GM13976 (cell line): ENCODE measurements around the gene DYNLT2.

ENCODE experiments used
- DNase-seq: peaks from one replicate; pipeline ENCODE4 v3.0.0; 2012; ENCODE audit warnings: low spot score
- in situ Hi-C: fragments of 300-500 bp; cut with MboI; formaldehyde crosslinking; loops from one replicate; pipeline ENCODE4 v1.12.0; 2022; ENCODE audit warnings: low sequenced_read_pairs, mixed read lengths, inconsistent platforms; ENCODE audit not compliant: unreplicated experiment
- TF ChIP-seq, protein P1 (sequence below): IDR thresholded peaks from 2 replicates; pipeline ENCODE4 v1.5.1; 2012; ENCODE audit warnings: borderline replicate concordance, mild to moderate bottlenecking; ENCODE audit not compliant: insufficient read depth; ENCODE audit errors: extremely low read depth, missing control alignments, control extremely low read depth

The DYNLT2 gene

GRCh38 chr6:169714595-169714994 lies 36.8 kb downstream of the DYNLT2 start:
- TF ChIP-seq, protein P1, sequence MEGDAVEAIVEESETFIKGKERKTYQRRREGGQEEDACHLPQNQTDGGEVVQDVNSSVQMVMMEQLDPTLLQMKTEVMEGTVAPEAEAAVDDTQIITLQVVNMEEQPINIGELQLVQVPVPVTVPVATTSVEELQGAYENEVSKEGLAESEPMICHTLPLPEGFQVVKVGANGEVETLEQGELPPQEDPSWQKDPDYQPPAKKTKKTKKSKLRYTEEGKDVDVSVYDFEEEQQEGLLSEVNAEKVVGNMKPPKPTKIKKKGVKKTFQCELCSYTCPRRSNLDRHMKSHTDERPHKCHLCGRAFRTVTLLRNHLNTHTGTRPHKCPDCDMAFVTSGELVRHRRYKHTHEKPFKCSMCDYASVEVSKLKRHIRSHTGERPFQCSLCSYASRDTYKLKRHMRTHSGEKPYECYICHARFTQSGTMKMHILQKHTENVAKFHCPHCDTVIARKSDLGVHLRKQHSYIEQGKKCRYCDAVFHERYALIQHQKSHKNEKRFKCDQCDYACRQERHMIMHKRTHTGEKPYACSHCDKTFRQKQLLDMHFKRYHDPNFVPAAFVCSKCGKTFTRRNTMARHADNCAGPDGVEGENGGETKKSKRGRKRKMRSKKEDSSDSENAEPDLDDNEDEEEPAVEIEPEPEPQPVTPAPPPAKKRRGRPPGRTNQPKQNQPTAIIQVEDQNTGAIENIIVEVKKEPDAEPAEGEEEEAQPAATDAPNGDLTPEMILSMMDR = no peak
- no peak for DNase-seq
- in situ Hi-C loops = no loop called here

GRCh38 chr6:169714178-169714577 lies 37.2 kb downstream of the DYNLT2 start:
- in situ Hi-C loops = no loop called here
- no peak for DNase-seq
- TF ChIP-seq, protein P1 = no peak

GRCh38 chr6:169710009-169710408 lies 41.4 kb downstream of the DYNLT2 start:
- TF ChIP-seq, protein P1 = no peak
- in situ Hi-C loops = no loop called here
- DNase-seq = no peak

DNA sequence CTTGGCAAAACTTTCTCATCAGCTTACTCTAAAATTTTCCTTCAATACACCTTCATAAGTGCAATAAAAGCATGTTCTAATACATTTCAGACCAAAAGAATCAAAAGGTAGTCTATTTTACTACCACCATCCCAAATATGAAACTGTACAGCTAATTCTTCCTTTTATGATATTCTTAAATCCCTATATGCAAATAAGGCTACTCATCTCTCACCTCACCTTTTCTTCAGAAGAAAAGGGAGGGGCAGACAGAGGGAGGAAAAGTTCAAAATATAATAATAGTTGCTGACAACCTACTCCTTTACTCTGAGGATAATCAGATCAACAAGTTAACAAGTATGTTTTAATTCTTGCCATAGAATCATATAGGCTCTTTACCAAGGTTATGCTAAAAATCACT lies 42.1 kb downstream of the DYNLT2 start:
- DNase-seq = no peak
- in situ Hi-C loops = no loop called here
- TF ChIP-seq, protein P1 = no peak

DNA sequence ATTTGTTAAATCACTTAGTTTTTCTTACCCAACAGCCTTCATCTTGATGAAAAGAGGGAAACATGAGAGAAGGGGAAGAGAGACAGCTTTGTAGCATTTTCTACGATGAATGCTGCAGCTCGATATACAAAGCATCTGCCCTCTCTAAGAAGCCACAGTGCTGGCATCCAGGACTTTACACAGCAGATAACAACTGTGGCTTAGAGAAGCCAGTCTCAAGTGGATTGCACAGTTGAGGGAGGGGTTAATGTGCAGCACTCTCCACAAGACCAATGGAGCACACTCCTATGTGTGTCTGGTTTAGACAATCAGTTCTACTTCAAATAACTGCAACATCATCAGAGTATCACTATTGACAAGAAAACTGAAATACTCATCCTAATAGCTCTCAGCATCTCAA lies 43.6 kb downstream of the DYNLT2 start:
- TF ChIP-seq, protein P1 = no peak
- in situ Hi-C loops = no loop called here
- DNase-seq = no peak

DNA sequence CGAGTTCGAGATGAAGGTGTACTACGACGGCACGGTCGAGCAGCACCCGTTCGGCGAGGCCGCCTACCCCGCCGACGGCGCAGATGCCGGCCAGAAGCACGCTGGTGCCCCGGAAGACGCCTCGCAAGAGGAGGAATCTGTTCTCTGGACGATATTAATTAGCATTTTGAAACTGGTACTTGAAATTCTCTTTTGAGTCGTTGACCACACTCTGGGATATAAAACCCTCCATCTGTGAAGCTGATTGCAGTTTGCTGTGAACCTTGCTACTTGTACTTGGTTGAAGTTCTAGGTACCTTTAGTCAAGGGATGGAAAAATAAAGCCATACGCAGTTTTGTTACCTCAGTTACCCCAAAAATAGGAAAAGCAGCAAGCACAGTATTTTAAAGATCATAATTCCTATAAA lies 48.5 kb downstream of the DYNLT2 start:
- in situ Hi-C loops = no loop called here
- DNase-seq = no peak
- TF ChIP-seq, protein P1 = no peak

DNA sequence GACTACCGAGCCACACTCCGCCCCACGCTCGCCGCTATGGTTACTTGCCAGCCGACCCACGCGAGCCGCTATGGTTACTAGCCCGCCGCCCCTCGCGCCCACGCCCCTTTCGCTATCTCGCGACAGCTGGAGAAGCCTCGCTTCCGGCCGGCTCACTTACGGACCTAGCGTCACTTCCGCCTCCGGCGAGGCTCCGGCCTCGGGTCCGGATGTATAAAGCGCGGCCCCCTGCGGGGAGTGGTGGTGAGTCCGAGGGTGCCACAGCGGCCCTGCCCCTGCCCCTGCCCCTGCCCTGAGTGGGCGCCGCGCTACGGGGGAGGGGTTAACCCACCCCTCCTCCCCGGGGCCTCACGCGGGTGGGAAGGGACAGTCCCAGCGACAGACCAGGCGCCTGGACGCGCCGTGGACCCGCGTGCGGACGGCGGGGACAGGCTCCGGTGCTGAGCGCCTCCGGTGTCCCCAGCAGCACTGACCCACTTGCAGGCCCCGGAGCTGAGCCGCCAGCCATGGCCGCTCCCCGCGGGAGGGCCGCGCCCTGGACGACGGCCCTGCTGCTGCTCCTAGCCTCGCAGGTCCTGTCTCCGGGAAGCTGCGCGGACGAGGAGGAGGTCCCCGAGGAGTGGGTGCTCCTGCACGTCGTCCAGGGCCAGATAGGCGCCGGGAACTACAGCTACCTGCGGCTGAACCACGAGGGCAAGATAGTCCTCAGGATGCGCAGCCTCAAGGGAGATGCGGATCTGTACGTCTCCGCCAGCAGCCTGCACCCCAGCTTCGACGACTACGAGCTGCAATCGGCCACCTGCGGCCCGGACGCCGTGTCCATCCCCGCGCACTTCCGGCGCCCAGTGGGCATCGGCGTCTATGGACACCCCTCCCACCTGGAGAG lies 49.2 kb downstream of the DYNLT2 start, which contains the start of the genes C6orf120 and WDR27:
Gene C6orf120 (plus strand): TSS at position 173 of the 886 bp plus-strand sequence. CDS start 334 bp downstream, at position 507.
Gene WDR27 (minus strand): TSS at position 76 of the 886 bp plus-strand sequence. CDS start 13,024 bp downstream, outside the sequence.
- TF ChIP-seq, protein P1 = no peak
- in situ Hi-C loops = no loop called here
- DNase-seq = peak; percentile 97
